ENCODE measurements around the gene TCF3. TPM values are rescaled to one million over a fixed set of nuclear protein-coding genes. Genes with fewer than 3 reads are reported as not detected.

Gene TCF3
- total and polyA plus RNA-seq, 2 donors (not counting 1 experiment from before 2014, with no cell fraction given): 39.3 to 54.7 TPM

DNA sequence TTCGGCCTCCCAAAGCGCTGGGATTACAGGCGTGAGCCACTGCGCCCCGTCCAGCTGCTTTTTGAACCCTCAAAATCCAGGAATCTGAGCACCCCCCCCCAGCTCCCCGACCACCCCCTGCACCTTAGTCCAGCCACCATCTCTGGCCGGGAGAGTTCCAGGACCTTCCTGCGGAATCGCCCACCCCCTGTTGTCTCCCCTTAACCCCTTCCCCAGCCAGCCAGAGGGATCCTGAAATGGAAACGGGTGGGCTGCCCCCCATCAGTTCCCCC lies 59.0 kb downstream of the TCF3 start:
- no peak for TF ChIP-seq EZH2 (IDR thresholded peaks at IDR 0.05; ENCODE audit: low read length, missing control alignments)
- Histone ChIP-seq H3K4me2 (ENCODE audit: extremely low read depth, insufficient read depth, low read length) (peak overlapping the region; percentile 87), H3K9me3 (ENCODE audit: control insufficient read depth, insufficient read depth, low read depth, low read length) (no peaks in the 10 kb centered on the region), H3K4me1 (ENCODE audit: control insufficient read depth, extremely low read depth, insufficient read depth, low read length) (peaks cover 9% of the 10 kb centered on the region), H3K27ac (ENCODE audit: insufficient read depth, low read length) (no peak overlapping the region), H3K79me2 (ENCODE audit: control insufficient read depth, insufficient read depth, low read length) (peaks cover 34% of the 10 kb centered on the region), H4K20me1 (ENCODE audit: control insufficient read depth, extremely low read depth, insufficient read depth, low read length) (no peaks in the 10 kb centered on the region), H3K4me3 (replicated peaks in 1 of 4; ENCODE audit: control extremely low read depth in 1 of 4, insufficient read depth in 1 of 4, low read depth in 3 of 4, low read length in 4 of 4) (peak overlapping the region in 2 of 4 experiments; percentile 74 to 84), H2AFZ (ENCODE audit: low read length) (no peak overlapping the region), H3K27me3 (ENCODE audit: control insufficient read depth, insufficient read depth, low read length) (no peaks in the 10 kb centered on the region), H3K9ac (ENCODE audit: insufficient read depth, low read length) (no peak overlapping the region), H3K36me3 (ENCODE audit: control insufficient read depth, insufficient read depth, low read length) (peaks cover 10% of the 10 kb centered on the region)
- DNase-seq (ENCODE audit: low read depth in 2 of 2): no peak

DNA sequence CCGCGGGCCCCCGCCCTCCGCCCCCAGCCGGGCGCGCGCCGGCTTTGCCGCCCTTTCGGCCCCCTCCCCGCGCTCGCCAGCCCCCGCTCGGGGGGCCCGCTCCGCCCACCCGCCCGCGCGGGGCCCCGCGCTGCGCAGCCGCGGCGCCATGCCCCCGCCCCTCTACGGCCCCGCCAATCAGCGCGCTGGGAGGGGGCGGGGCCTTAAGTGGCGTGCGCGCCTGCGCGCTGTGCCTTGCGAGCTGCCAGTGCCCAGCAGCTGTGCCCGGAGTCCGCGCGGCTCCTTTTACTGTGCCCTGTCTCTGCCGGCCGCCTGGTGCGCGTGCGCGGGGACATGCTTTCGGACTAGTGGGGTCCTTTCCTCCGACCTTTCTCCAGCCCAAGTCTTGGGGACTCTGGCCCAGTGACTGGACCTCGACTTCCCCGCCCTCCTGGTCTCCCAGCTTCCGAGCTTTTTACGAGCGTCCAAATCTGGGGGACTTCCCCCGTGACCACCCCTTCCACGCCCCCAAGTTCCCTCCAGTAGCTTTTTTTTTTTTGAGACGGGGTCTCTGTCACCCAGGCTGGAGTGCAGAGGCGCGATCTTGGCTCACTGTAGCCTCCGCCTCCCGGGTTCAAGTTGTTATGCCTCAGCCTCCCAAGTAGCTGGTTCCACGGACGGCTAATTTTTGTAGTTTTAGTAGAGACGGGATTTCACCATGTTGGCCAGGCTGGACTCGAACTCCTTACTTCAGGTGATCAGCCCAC lies 59.5 kb downstream of the TCF3 start, which contains the start of gene MBD3:
Gene MBD3, minus strand, starts transcription at position 111 of the 746 bp plus-strand sequence. CDS start 234 bp downstream, outside the sequence.
- no peaks in the 10 kb centered on the region for H3K9me3 ChIP-seq (ENCODE audit: control insufficient read depth, insufficient read depth, low read depth, low read length)
- no peaks in the 10 kb centered on the region for H3K27me3 ChIP-seq (ENCODE audit: control insufficient read depth, insufficient read depth, low read length)
- TF ChIP-seq EZH2 (IDR thresholded peaks at IDR 0.05; ENCODE audit: low read length, missing control alignments): no peak
- TF ChIP-seq, protein P1, sequence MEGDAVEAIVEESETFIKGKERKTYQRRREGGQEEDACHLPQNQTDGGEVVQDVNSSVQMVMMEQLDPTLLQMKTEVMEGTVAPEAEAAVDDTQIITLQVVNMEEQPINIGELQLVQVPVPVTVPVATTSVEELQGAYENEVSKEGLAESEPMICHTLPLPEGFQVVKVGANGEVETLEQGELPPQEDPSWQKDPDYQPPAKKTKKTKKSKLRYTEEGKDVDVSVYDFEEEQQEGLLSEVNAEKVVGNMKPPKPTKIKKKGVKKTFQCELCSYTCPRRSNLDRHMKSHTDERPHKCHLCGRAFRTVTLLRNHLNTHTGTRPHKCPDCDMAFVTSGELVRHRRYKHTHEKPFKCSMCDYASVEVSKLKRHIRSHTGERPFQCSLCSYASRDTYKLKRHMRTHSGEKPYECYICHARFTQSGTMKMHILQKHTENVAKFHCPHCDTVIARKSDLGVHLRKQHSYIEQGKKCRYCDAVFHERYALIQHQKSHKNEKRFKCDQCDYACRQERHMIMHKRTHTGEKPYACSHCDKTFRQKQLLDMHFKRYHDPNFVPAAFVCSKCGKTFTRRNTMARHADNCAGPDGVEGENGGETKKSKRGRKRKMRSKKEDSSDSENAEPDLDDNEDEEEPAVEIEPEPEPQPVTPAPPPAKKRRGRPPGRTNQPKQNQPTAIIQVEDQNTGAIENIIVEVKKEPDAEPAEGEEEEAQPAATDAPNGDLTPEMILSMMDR (conservative IDR thresholded peaks at IDR 0.05 in 1 of 2, IDR thresholded peaks at IDR 0.05 in 1 of 2; ENCODE audit: low read depth in 1 of 2, low read length in 2 of 2): no peak
- H3K27ac ChIP-seq (ENCODE audit: insufficient read depth, low read length): peak within 1 kb of the TSS; percentile 84
- peaks cover 9% of the 10 kb centered on the region for H3K4me1 ChIP-seq (ENCODE audit: control insufficient read depth, extremely low read depth, insufficient read depth, low read length)
- peak within 1 kb of the TSS; percentile 92 for H3K9ac ChIP-seq (ENCODE audit: insufficient read depth, low read length)
- peak; percentile 85 to 95 for DNase-seq (ENCODE audit: low read depth in 2 of 2)
- peaks cover 9% of the 10 kb centered on the region for H3K36me3 ChIP-seq (ENCODE audit: control insufficient read depth, insufficient read depth, low read length)
- peaks cover 38% of the 10 kb centered on the region for H3K79me2 ChIP-seq (ENCODE audit: control insufficient read depth, insufficient read depth, low read length)
- H3K4me2 ChIP-seq (ENCODE audit: extremely low read depth, insufficient read depth, low read length): peak within 1 kb of the TSS; percentile 96
- H4K20me1 ChIP-seq (ENCODE audit: control insufficient read depth, extremely low read depth, insufficient read depth, low read length): no peaks in the 10 kb centered on the region
- H3K4me3 ChIP-seq (replicated peaks in 1 of 4; ENCODE audit: control extremely low read depth in 1 of 4, insufficient read depth in 1 of 4, low read depth in 3 of 4, low read length in 4 of 4): peak within 1 kb of the TSS; percentile 81 to 92 (median 83)
- H2AFZ ChIP-seq (ENCODE audit: low read length): peak within 1 kb of the TSS; percentile 0

DNA sequence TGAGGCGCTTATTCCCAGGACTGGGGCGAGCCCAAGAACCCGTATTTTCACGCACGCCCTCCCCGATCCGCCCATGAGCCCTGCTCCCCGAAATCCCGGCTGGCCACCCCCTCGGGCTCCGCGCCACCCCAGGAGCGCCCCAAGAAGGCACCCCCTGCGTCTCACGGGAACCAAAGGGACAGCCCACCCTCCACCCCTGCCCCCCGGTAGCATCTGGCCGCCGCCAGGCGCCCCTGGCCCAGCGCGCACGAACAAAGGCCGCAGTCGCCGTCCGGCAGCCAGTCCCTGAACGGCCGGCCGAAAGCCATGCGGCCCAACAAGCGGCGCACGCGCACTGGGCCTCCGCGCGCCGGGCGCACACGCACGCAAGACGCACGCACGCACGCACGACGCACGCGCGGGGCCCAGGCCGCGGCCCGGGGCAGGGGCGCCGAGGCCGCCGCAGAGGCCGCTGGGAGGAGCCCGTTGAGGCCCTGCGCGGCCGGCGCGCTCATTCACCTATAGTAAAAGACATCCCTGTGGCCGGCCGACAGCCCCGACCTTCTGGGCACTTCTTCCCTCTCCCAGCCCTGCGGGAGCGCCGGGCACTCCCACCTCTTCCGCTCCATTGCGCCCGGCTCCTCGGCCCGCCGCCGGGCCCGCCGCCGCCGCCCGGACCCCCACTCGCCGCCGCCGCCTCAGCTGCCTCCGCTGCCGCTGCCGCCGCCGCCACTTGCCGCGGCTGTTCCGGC lies 60.2 kb downstream of the TCF3 start:
- Histone ChIP-seq H3K27me3 (ENCODE audit: control insufficient read depth, insufficient read depth, low read length) (no peaks in the 10 kb centered on the region), H3K4me1 (ENCODE audit: control insufficient read depth, extremely low read depth, insufficient read depth, low read length) (peaks cover 9% of the 10 kb centered on the region), H3K9me3 (ENCODE audit: control insufficient read depth, insufficient read depth, low read depth, low read length) (no peaks in the 10 kb centered on the region), H3K9ac (ENCODE audit: insufficient read depth, low read length) (peak overlapping the region; percentile 92), H3K36me3 (ENCODE audit: control insufficient read depth, insufficient read depth, low read length) (peaks cover 2% of the 10 kb centered on the region), H3K79me2 (ENCODE audit: control insufficient read depth, insufficient read depth, low read length) (peaks cover 45% of the 10 kb centered on the region), H3K4me3 (replicated peaks in 1 of 4; ENCODE audit: control extremely low read depth in 1 of 4, insufficient read depth in 1 of 4, low read depth in 3 of 4, low read length in 4 of 4) (peak overlapping the region; percentile 81 to 92 (median 83)), H4K20me1 (ENCODE audit: control insufficient read depth, extremely low read depth, insufficient read depth, low read length) (no peaks in the 10 kb centered on the region), H2AFZ (ENCODE audit: low read length) (no peak overlapping the region), H3K4me2 (ENCODE audit: extremely low read depth, insufficient read depth, low read length) (peak overlapping the region; percentile 96), H3K27ac (ENCODE audit: insufficient read depth, low read length) (peak overlapping the region; percentile 84)
- DNase-seq (ENCODE audit: low read depth in 2 of 2): peak; percentile 84 to 90
- no peak for TF ChIP-seq EZH2 (IDR thresholded peaks at IDR 0.05; ENCODE audit: low read length, missing control alignments)
- TF ChIP-seq, protein P1 (conservative IDR thresholded peaks at IDR 0.05 in 1 of 2, IDR thresholded peaks at IDR 0.05 in 1 of 2; ENCODE audit: low read depth in 1 of 2, low read length in 2 of 2): no peak
